HS-5 (cell line): ENCODE results near the gene UCN.
"Not testable (repeated sequence)": the region's sequence is repeated elsewhere in the genome, so short reads cannot be mapped to it uniquely, and the experiment has no call there.

Experiments used
- DNase-seq: peaks from one replicate; pipeline ENCODE4 v3.0.0-alpha.2; 2012; ENCODE audit warnings: low read depth

UCN gene

GRCh38 chr2:27314709-27315108 lies 6.5 kb upstream of the UCN start:
- DNase-seq, result no peak

- no peak for DNase-seq
Observed at GRCh38 chr2:27313882-27314645, 5.8 kb upstream of the UCN start.

GRCh38 chr2:27312152-27312551 lies 3.9 kb upstream of the UCN start:
- DNase-seq, result no peak

GRCh38 chr2:27309651-27310050 lies 1.4 kb upstream of the UCN start:
- DNase-seq, result no peak

DNA sequence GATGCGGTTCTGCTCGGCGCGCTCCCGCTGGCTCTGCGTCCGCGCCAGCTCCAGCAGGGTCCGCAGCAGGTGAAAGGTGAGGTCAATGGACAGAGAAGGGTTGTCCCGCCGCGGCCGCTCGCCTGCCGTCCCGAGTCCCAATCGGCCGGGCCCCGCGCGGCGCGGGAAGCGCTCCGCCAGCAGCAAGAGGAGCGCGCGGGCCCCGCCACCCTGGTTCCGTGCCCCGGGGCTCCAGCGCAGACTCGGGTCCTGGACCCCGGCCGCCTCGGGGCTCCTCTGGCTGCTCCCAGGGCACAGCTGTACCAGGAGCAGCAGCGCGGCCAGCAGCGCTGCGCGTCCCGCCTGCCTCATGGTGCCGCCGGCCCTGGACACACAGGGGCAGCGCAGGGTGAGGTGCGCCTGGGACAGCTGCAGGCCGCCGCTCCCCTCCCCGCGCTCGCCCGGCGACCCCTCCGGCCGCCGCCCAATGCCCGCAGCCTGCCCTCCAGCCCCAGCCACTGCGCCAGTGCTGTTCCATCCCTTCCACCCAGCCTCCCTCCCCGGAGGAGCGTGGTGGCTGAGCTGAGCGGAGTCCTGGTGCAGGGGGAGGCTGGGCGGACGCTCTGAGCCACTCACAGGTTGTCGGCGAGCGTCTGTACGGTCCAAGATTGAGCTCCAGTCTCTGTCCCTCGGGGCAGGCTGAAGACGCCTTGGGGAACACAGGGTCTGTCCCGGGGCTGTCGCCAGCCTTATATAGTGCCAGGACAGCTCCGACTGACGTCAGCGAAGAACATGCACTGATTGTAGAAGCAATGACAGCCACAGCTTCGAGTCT lies 493 bp downstream of the UCN start:
- no peak for DNase-seq

- DNase-seq, result no peak
Observed at GRCh38 chr2:27307287-27307544, 1.0 kb downstream of the UCN start.

DNA sequence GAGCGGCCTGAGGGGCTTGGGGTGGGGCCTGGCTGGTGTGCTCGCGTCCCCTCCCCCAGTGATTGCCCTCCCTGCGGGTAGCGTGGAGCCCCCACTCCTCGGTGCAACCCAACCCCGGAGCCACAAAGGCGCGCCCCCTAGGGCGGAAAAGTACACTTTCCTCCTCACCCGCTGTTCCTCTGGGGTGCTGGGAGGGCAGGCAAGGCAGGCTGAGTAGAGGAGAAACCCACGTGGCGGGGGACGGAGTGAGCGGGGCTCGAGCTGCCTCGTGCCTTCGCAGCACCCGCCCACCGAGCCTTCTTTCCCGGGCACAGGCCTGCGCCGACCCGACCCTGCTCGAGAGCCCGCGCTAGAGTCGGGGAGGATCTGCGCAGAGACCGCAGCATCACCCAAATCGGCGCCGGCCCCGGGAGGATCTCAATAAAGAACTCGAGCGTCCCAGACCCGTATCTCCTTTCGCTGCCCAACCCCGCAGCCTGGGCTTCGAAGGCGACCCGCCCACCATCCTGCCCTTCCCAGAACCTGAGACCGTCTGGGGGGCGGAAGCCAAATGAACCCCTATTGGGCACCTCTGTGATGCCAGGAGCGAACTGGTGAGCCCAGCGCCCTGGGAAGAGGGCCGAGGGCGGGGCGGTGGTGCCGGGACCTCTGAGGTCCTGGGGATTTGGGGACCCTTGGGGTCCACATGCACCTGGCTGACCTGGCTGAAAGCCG lies 1.5 kb downstream of the UCN start:
- no peak for DNase-seq

- no peak for DNase-seq
Observed at GRCh38 chr2:27306136-27306535, 2.1 kb downstream of the UCN start.

DNA sequence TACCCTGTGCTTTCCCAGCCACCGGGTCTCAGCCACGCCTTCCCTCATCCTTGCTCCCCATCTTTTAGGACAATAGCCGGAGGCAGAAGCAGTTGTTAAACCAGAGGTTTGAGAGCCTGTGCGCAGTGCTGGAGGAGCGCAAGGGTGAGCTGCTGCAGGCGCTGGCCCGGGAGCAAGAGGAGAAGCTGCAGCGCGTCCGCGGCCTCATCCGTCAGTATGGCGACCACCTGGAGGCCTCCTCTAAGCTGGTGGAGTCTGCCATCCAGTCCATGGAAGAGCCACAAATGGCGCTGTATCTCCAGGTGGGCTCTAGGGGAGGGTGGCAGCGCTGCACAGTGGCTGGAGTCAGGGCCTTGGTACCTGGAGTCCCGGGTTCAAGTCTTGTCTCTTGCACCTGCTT lies 2.7 kb downstream of the UCN start:
- no peak for DNase-seq

GRCh38 chr2:27304488-27305240 lies 3.6 kb downstream of the UCN start:
- no peak for DNase-seq

GRCh38 chr2:27303093-27304025 lies 4.9 kb downstream of the UCN start:
- DNase-seq, result peak; percentile 47

GRCh38 chr2:27300606-27301005 lies 7.6 kb downstream of the UCN start:
- DNase-seq, result not testable (repeated sequence)

GRCh38 chr2:27298391-27299080 lies 9.7 kb downstream of the UCN start:
- no peak for DNase-seq

DNA sequence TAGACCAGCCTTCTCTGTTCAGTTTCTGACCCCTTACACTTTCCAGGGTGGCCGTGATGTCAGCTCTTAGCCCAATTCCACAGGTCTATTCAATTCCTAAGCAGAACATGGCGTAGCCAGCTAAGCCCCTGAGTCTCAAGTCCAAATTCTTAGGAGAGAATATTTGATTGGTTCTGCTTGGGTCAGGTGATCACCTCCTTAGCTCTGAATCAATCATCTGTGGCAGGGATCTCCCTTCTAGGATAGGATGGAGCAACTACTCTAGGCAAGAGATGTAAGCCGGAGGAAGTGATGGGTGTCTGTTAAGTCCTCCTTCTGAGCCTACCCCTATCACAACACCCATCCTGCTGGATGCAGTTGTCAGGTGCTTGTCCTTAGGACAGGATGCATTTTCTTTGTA lies 11.1 kb downstream of the UCN start:
- DNase-seq, result no peak

DNA sequence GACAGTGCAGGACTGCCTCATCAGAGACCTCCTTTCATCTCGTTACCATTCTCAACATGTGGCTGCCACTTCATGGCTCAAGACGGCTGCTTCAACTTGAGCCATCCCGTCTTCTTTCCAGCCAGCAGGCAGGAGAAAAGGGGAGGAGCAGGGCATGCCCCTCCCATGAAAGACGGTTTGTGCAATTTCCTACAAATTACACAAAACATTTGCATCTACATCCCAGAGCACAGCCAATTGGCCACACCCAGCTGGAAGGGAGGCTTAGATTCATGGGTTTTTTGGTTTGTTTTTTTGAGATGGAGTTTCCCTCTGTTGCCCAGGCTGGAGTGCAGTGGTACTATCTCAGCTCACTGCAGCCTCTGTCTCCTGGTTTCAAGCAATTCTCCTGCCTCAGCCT lies 11.8 kb downstream of the UCN start:
- no peak for DNase-seq

- DNase-seq, result no peak
Observed at GRCh38 chr2:27294928-27295327, 13.3 kb downstream of the UCN start.

- DNase-seq, result no peak
Observed at GRCh38 chr2:27291865-27292264, 16.4 kb downstream of the UCN start.

- DNase-seq, result no peak
Observed at GRCh38 chr2:27290549-27290948, 17.7 kb downstream of the UCN start.

DNA sequence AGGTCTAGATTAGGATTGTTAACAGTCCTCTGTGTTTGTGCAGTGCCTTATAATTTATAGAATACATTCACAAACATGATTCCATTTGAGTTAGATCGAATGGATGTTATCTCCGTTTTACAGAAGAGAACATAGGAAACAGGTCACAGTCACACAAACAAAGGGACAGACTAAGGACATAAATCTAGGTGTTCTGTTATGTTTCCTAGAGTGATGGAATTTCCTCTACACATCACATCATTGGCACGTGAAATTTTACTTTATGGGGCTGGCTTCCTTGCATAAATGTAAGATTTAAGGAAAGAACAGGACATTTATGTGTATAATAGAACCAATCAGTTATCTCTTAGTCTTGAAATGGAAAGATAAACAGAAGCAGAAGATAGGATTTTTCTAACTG lies 19.6 kb downstream of the UCN start:
- DNase-seq, result no peak

DNA sequence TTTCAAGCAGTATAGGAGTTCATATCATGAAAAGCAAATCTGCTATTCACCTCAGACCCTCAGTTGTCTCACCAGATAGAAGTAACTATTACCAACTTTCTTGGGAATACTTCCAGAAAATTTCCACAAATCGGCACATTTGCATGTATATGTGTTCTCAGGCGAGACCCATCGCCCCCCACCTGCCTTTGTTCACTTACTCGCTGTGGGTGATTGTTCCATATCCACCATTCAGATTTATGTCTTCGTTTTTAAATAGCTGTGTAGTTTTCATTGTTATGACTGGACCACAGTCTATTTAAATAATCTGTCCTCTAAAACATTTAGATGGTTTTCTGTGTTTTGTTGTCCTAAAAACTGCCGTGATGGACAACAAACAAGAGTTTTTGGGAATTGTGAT lies 22.8 kb downstream of the UCN start:
- no peak for DNase-seq

DNA sequence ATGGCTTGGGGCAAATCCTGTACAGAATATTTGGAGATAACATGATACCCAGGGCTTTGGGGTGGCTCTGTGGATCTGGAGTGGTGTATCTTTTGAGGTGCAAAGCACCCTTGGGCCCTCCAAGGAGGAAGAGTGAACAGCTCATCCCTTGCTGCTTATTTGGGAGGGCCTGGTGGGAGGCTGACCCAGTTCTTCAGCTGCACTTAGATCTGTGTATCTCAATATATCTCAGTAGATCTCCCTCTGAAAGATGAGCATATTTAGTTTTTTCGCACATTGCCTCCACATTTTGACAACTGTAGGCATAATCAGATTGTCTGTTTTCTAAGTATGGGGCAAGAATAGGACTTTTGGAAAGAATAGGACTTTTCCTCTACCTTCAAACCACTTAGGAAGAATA lies 23.2 kb downstream of the UCN start:
- no peak for DNase-seq
